C4-2B (cell line): ENCODE data around the gene RARG.
A peak's percentile ranks its signal among the peaks of the same experiment; 100 is the strongest.

Experiments
- H3K27ac ChIP-seq: fragments of 450-650 bp; 2 replicates; pipeline ENCODE4 v1.5.1; 2017
- ZFX ChIP-seq: fragments of 450-650 bp; IDR thresholded peaks from 2 replicates; pipeline ENCODE4 v1.6.1; 2017
- TF ChIP-seq, protein P1 (sequence below): fragments of 450-650 bp; conservative IDR thresholded peaks from 2 replicates; pipeline ENCODE4 v1.5.1; 2017; ENCODE audit warnings: mild to moderate bottlenecking

RARG gene

DNA sequence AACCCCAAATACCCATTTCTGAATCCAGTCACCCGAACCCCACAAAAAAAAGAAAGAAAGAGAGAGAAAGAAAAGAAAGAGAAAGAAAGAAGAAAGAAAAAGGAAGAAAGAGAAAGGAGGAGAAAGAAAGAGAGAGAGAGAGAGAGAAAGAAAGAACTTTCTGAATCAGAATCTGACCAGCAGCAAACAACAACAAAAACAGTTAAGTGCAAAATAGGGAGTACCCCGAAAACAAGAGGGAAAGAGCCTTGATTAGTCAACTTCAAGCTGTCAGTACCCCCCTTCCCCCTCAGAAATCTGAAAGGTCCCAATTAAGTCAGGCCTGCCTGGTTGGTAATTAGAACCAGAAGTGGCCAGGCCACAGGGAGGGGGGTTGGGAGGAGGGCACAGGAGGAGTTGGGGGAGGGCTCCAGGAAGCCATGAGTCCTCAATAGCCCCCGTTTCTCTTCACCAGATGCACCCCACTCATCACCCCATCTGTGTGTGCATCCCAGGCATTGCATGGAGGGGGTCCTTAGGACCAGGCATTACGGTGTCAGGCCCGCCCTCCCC lies 9.8 kb downstream of the RARG start:
- H3K27ac ChIP-seq, result peak overlapping the region; percentile 91

DNA sequence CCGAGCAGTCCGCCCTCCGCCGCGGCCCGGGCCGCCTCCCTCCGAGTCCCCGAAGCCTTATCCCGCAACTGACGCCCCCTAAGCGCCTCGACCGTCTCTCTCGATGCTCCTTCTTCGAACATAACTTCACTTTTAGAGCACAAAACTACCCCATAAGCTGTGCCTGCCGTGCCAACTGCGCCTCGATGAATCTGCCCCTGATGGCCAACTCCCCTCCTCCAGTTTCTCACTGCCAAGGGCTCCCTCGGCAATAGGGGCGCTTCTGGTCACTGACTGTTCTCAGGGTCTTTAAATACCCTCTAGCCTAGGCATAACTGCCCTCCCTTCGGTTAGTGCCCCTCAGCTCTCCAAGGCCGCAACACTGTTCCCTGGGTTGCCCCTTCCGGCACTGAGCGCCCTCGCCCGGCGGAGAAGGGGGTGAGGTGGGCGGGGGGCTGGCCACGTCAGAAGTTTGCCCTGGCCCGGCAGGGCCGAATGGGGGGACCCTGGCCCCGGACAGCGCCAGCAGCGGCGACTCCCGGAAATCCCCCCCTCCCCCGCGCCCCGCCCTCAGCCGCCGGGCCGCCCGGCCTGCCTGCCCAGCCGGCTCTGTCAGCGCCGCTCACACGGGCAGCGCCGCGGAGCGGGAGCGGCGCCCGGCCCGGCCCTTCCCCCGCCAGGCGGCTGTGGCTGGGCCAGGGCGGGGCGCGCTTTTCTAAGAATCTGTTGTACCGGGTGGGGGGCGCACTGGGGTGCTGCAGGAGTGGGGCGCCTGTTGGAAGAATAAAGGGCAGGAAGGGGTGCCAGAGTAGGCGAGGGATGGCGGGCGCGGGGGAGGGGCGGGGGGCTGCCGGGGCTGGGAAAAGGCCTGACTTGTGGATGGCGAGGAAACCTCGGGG lies 10.6 kb downstream of the RARG start:
- TF ChIP-seq, protein P1, sequence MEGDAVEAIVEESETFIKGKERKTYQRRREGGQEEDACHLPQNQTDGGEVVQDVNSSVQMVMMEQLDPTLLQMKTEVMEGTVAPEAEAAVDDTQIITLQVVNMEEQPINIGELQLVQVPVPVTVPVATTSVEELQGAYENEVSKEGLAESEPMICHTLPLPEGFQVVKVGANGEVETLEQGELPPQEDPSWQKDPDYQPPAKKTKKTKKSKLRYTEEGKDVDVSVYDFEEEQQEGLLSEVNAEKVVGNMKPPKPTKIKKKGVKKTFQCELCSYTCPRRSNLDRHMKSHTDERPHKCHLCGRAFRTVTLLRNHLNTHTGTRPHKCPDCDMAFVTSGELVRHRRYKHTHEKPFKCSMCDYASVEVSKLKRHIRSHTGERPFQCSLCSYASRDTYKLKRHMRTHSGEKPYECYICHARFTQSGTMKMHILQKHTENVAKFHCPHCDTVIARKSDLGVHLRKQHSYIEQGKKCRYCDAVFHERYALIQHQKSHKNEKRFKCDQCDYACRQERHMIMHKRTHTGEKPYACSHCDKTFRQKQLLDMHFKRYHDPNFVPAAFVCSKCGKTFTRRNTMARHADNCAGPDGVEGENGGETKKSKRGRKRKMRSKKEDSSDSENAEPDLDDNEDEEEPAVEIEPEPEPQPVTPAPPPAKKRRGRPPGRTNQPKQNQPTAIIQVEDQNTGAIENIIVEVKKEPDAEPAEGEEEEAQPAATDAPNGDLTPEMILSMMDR, result peak; percentile 49
- peak; percentile 15; the same call in 1 of the 2 replicates for TF ChIP-seq ZFX

More for the DNA sequence above, 9.8 kb downstream of the RARG start:
- TF ChIP-seq ZFX, result no peak
- TF ChIP-seq, protein P1, result no peak

DNA sequence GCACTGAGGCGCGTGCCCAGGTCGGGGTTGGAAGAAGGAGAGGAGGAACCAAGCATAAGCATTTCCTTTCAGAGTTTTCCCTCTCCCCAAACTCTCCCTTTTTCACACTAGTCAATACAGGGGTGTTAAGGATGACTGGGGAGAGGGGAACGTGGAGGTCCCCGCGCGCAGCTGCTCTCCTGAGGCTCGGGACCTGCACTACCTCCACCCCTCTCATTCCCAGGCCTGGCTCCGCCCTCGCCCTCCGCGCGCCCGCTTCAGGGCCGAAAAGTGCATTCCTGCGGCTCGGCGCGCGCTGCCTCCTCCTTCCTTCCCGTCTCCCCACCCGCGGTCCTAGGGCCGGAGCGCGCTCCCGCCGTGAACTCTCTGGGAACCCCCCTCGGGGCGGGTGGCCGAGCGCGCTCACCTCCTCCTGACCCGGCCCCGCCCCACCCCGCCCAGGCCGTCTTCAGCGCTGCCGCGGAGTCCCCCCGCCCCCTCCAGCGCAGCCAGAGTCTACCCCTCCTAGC lies 11.3 kb downstream of the RARG start:
- TF ChIP-seq ZFX, result no peak; the same call in 1 of the 2 replicates
- TF ChIP-seq, protein P1, result no peak
- H3K27ac ChIP-seq, result peak overlapping the region; percentile 91

More for the DNA sequence above, 10.6 kb downstream of the RARG start:
- H3K27ac ChIP-seq, result peak overlapping the region; percentile 91

DNA sequence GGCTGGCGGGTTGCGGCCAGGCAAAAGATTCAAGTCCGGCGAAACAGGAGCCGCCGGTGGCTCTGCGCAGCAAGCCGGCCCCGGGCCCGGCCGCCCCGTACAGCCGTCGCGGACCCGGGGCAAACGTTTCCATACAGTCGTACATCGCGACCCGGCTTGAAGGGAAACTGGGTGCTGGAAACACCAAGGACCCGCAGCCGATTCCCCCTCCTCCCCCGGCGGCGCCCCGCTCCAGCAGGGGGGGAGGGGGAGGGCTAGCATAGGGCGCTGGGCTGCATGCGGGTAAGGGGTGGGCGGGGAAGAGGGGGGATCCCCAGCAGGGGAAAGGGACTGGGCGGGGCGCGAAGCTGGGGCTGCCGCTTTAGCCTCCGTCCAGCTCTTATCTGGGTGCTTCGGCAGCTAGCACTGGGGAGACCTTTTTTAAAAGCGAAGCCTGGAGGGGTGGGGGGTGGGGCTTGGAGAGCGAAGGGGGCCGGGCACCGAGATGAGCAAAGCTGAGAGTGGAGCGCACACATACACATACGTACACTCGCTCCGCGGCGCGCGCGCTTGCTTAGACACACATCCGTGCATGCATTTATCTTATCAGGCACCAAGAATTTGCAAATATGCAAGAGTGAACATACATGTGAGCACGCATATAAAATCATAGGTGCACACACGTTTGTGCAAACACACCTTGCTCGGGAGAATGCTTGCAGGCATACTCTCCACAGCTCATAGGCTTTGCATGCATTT lies 11.9 kb downstream of the RARG start:
- peak overlapping the region; percentile 91 for H3K27ac ChIP-seq
- no peak for TF ChIP-seq ZFX
- TF ChIP-seq, protein P1, result no peak

DNA sequence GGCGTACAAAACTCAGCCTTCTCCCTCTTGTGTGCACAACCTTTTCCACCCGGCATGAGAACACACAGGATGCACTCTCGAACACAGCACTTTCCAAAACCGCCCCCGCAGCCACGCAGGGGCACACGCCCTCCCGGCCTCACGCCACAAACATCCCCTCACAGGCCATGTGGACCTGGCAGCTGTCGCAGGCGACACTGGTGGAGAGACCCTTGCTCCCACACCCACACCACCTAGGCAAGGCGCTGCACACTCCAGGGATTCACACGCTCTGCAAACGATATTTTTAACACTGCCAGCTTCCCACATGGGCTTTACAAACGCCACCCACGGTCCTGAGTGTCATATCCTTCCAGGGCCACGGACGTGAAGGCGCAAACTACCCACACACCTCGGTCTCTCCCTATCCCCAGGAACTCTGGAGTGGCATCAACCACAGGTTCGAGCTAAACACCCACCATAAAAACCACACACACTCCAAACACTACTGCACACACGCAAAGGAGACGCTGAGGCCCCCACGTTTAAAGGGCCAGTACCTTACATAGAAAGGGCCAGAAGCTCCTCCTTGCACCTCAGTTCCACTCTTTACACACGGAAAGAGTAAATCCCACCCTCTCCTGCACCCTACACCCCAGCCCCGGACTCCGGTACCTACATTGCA lies 12.6 kb downstream of the RARG start:
- no peak overlapping the region for H3K27ac ChIP-seq
- TF ChIP-seq, protein P1, result no peak
- TF ChIP-seq ZFX, result no peak

DNA sequence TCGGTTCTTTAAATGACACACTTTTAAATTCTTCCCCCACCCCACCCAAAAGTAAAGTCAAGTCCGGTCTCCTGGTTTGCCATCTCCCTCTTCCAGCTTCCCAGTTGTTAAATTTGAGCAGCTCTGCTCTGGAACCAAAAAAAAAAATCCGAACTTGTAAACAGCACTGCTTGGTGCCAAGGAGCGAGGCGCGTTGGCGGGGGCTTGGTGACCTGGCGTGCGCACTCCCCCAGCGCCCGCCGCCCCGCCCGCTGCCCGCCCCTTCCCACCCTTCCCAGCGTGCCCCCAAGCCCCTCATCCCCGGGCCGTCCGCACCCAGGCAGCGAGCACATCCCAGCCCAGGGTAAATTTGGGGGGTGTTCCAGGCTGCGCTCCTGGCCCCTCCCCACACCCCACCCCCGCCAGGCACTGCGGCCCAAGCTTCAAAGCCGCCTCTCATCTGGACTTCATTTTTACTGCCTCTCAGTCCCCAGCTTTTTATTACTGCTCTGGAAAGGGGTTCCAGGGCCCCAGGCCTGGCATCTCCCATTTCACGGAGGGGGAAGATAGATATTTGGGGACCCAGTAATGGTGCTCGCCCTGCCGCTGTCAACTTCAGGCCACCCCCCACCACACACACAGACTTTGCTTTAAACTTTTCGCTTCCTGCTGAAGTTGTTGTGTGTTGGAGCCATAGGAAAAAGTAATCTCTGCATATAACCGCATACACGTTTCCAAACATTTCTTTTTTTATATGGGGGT lies 13.3 kb downstream of the RARG start:
- TF ChIP-seq, protein P1, result no peak
- TF ChIP-seq ZFX, result no peak
- H3K27ac ChIP-seq, result no peak overlapping the region
